ENCODE data around the gene SEC22B. TPM values are rescaled to one million over a fixed set of nuclear protein-coding genes. Genes with fewer than 3 reads are reported as not detected.
"Not testable (repeated sequence)": the region's sequence is repeated elsewhere in the genome, so short reads cannot be mapped to it uniquely, and the experiment has no call there.

SEC22B gene
- total and polyA plus RNA-seq, 2 donors, result 19.9 to 22.4 TPM

DNA sequence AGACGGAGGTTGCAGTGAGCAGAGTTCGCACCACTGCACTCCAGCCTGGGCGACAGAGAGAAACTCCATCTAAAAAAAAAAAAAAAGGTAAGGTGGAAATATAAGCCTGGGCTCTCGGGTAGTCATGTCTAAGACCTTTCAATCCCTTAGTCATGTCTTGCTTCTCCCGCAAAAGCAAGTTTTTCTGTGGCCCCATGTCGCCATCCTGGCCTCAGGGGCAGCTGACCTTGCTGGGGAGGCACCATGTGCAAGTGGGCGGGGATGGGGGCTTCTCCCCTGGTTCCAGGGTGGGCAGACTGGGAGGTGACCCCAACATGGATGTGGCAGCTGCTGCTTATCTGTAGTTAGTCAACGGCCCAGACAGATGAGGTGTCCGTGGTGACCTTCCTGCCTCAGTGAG is 66.7 kb downstream of the SEC22B start:
- not testable (repeated sequence) for H3K4me3 ChIP-seq (ENCODE audit: low read length in 2 of 2)

DNA sequence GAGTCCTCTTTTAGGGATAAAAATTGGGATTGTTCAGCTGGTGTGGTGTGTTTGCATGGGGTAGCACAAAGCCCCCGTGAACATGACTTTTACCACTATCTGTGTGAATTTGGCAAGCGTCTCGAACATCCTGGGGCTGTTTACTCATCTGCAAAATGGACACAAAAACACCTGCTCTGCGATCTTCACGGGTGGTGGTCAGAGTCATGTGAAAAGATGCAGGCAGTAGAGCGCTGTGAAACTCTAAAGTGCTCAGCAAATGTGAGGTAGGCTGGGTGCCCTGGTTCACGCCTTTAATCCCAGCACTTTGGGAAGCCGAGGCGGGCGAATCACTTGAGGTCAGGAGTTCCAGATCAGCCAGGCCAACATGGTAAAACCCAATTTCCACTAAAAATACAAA is 67.1 kb downstream of the SEC22B start:
- not testable (repeated sequence) for DNase-seq (ENCODE audit: low read depth in 6 of 9, low spot score in 9 of 9); H3K9me3 ChIP-seq (ENCODE audit: control insufficient read depth in 2 of 2, insufficient read depth in 1 of 2, low read length in 1 of 2); H3K4me3 ChIP-seq (ENCODE audit: low read length in 2 of 2); H3K4me1 ChIP-seq (ENCODE audit: control insufficient read depth in 2 of 2, insufficient read depth in 2 of 2, low read length in 2 of 2); H3K36me3 ChIP-seq (ENCODE audit: control insufficient read depth in 2 of 2, insufficient read depth in 2 of 2, low read length in 1 of 2); H3K27ac ChIP-seq (ENCODE audit: low read depth in 1 of 2, low read length in 1 of 2); H3K27me3 ChIP-seq (ENCODE audit: control insufficient read depth in 2 of 2, insufficient read depth in 1 of 2, low read length in 1 of 2)
- WGBS, result 98% methylated on average over 9 of the region's 10 CpGs

More for the DNA sequence above, 66.7 kb downstream of the SEC22B start:
- H3K27me3 ChIP-seq (ENCODE audit: control insufficient read depth in 2 of 2, insufficient read depth in 1 of 2, low read length in 1 of 2); H3K27ac ChIP-seq (ENCODE audit: low read depth in 1 of 2, low read length in 1 of 2); H3K36me3 ChIP-seq (ENCODE audit: control insufficient read depth in 2 of 2, insufficient read depth in 2 of 2, low read length in 1 of 2); H3K4me1 ChIP-seq (ENCODE audit: control insufficient read depth in 2 of 2, insufficient read depth in 2 of 2, low read length in 2 of 2); H3K9me3 ChIP-seq (ENCODE audit: control insufficient read depth in 2 of 2, insufficient read depth in 1 of 2, low read length in 1 of 2); DNase-seq (ENCODE audit: low read depth in 6 of 9, low spot score in 9 of 9): not testable (repeated sequence)
- over 99% methylated on average over 7 of the region's 9 CpGs for WGBS

DNA sequence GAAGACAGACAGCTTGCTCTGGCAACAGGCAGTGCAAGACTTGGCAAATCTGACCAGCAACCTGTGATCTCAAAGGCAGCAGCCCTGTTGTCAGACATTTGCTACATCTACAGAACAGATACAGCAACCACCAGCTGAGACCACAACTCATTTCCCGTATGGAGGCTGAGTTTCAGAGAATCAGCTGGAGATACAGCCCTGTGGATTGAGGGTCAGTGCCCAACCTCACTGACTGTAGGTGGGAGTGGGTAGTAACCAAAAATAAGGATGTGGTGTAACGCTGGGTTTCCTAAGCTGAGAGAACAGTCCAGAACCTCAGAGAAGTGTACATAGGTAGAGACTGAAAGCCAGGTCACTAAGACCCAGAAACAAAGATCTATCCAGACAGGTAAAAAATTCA is 71.0 kb downstream of the SEC22B start:
- H3K27me3 ChIP-seq (ENCODE audit: control insufficient read depth in 2 of 2, insufficient read depth in 1 of 2, low read length in 1 of 2); H3K27ac ChIP-seq (ENCODE audit: low read depth in 1 of 2, low read length in 1 of 2); H3K4me1 ChIP-seq (ENCODE audit: control insufficient read depth in 2 of 2, insufficient read depth in 2 of 2, low read length in 2 of 2); H3K9me3 ChIP-seq (ENCODE audit: control insufficient read depth in 2 of 2, insufficient read depth in 1 of 2, low read length in 1 of 2); H3K36me3 ChIP-seq (ENCODE audit: control insufficient read depth in 2 of 2, insufficient read depth in 2 of 2, low read length in 1 of 2); DNase-seq (ENCODE audit: low read depth in 6 of 9, low spot score in 9 of 9); H3K4me3 ChIP-seq (ENCODE audit: low read length in 2 of 2): not testable (repeated sequence)
- WGBS, result 24% methylated on average over 1 of the region's 2 CpGs

DNA sequence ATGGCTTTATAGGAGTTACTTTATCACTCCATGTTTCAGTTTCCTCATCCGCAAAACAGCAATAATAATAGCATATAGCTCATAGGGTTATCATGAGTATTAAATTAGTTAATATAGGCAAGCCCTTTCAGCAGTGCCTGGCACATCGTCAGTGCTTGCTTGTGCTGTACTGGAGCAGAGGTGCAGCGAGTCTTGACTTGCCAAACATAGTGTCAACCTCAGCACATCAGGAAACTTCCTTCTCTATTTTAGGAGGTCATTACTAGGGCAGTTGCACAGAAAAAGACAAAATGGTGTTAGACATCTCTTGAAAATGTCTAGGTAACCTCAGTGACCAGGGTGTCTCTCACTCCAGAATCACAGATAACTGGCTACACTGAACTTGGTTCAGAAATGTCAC is 72.6 kb downstream of the SEC22B start:
- H3K36me3 ChIP-seq (ENCODE audit: control insufficient read depth in 2 of 2, insufficient read depth in 2 of 2, low read length in 1 of 2); H3K9me3 ChIP-seq (ENCODE audit: control insufficient read depth in 2 of 2, insufficient read depth in 1 of 2, low read length in 1 of 2); H3K4me3 ChIP-seq (ENCODE audit: low read length in 2 of 2); H3K4me1 ChIP-seq (ENCODE audit: control insufficient read depth in 2 of 2, insufficient read depth in 2 of 2, low read length in 2 of 2); H3K27me3 ChIP-seq (ENCODE audit: control insufficient read depth in 2 of 2, insufficient read depth in 1 of 2, low read length in 1 of 2); DNase-seq (ENCODE audit: low read depth in 6 of 9, low spot score in 9 of 9); H3K27ac ChIP-seq (ENCODE audit: low read depth in 1 of 2, low read length in 1 of 2): not testable (repeated sequence)
- WGBS, result no CpG with 5 or more reads among the region's 3 CpGs

DNA sequence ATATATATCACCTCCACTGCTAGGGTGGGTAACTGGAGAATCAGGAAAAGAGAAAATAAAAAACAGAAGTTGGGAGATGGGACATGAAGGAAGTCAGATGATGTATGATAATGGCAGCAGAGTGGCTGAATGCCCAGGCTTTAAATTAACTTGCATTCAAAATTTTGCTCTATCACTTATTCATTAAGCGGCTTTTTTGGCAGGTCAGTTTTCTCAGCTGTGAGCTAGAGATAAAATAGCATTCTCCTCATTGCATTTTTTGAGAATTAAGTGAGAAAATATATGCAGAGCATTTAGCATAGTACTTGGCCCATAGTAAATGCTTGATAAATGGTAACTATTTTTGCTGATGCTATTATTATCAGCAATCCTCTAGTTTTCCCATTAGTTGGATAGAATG is 74.7 kb downstream of the SEC22B start:
- not testable (repeated sequence) for H3K9me3 ChIP-seq (ENCODE audit: control insufficient read depth in 2 of 2, insufficient read depth in 1 of 2, low read length in 1 of 2); H3K36me3 ChIP-seq (ENCODE audit: control insufficient read depth in 2 of 2, insufficient read depth in 2 of 2, low read length in 1 of 2); H3K27ac ChIP-seq (ENCODE audit: low read depth in 1 of 2, low read length in 1 of 2); DNase-seq (ENCODE audit: low read depth in 6 of 9, low spot score in 9 of 9); H3K4me1 ChIP-seq (ENCODE audit: control insufficient read depth in 2 of 2, insufficient read depth in 2 of 2, low read length in 2 of 2); H3K4me3 ChIP-seq (ENCODE audit: low read length in 2 of 2); H3K27me3 ChIP-seq (ENCODE audit: control insufficient read depth in 2 of 2, insufficient read depth in 1 of 2, low read length in 1 of 2)
- WGBS, result 96% methylated on average over 1 of the region's 1 CpG

Other genes starting within 250 kb of the SEC22B start
- 23.5 TPM for gene NOTCH2, start 106.9 kb downstream of the SEC22B start, total RNA-seq
- gene NOTCH2, start 106.9 kb downstream of the SEC22B start, polyA plus RNA-seq, result 13.0 TPM
- 6.6 TPM for gene NBPF8, start 238.5 kb upstream of the SEC22B start, total RNA-seq
- 9.4 TPM for gene NBPF8, start 238.5 kb upstream of the SEC22B start, polyA plus RNA-seq